ENCODE measurements around the gene KCNJ15.
A peak's percentile ranks its signal among the peaks of the same experiment; 100 is the strongest.

KCNJ15 gene

DNA sequence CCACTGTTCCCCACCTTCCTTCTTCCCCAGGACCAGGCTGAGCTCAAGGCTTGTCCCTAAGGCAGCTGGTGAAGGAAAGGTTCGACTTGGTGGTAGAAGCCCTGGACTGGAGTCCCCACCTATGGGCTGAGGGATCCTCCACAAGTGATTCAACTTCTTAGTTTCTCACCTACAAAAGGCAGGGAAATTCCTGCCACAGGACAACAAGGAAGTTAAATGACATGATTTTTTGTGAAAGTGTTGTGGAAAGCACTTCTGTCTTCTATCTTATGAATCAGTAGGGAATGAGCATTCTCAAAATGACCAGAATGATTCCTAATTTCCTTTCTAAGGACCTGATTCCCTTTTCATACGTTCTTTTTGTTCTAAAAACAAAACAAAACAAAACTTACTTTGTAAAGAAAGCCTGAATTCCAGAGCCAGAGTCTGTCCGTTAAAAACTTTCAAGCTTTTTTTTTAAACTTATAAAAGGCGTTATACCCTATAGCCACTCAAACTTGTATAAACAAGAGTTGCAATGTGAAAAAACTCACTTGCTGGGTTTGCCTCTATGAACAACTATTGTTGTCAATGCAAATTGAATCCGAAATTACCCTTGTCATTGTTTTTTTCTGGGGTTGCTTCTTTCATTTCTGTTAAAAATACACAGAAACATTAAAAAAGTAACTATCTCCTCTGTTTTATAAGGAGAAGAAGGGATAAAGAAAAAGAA lies 12.2 kb downstream of the KCNJ15 start:
- peak; percentile 49 for DNase-seq

DNA sequence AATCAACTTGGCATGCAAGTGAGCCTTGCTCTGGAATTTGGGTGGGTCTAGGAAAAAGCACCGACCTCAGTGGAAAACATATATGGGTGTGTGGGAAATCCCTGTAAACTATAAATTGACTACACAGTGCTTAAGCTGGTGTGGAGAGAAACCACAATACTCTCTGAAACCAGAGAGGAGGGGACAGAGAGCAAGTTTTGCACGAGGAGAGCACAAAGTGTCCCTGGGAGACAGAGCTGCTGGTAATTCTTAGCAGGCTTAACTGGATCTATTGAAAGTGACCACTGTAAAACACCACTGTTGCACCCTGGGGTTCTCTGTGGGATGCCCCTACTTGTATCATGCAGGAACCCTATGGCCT lies 12.8 kb downstream of the KCNJ15 start:
- no peak for DNase-seq

DNA sequence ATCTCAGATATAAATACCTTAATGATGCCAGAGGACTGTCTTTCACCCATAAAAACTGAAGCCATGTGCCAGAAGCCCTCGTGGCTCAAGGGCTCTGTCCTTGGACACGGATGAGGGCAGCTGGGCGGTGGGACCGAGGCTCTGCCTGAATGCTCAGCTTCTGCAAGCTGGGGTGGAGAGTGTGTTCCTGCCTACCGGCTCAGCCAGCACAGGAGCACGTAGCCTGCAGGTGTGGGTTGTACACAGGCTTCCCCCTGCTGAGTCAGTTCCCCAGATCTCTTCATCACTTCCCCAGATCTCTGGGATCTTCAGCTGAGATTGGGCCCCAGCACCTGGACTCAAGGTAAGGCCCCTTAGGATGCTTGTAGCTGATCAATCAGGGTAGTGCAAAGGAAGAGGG lies 15.4 kb downstream of the KCNJ15 start:
- DNase-seq: no peak

DNA sequence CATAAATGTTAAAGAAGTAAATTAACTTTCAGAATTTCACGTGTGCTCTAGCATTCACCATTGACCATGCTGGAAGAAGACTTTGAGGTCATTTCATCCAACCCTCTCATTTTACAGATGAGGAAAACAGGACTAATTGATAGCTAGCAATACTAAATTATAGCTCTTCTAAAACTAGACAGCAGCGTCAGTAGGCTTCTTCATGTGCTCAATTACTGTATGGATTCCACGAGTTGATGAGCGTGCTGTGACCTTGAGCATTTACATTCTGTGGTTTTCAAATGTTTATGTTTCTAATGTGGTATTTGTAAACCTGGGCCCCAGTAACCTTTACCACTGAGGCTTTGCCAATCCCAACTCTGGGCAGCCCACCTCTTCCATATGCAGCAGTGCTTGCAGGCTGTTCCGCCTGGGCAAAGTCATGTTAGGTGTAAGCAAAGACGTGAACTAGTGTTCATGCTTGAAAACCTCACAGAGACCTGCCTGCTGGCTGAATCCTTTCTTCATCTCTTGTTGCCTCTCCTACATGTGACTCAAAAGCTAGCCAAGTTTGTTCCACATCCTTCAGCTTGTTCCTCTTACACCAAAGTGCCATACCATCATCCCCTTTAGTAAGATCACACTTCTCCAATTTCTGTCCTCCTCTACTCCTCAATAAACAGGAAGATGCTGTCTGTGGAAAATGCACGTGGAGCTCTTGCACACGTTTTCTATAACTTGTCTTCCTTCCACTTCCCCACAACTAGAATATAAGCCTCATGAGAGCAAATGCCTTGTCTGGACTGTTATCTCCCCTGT lies 17.2 kb downstream of the KCNJ15 start:
- DNase-seq: peak; percentile 95

DNA sequence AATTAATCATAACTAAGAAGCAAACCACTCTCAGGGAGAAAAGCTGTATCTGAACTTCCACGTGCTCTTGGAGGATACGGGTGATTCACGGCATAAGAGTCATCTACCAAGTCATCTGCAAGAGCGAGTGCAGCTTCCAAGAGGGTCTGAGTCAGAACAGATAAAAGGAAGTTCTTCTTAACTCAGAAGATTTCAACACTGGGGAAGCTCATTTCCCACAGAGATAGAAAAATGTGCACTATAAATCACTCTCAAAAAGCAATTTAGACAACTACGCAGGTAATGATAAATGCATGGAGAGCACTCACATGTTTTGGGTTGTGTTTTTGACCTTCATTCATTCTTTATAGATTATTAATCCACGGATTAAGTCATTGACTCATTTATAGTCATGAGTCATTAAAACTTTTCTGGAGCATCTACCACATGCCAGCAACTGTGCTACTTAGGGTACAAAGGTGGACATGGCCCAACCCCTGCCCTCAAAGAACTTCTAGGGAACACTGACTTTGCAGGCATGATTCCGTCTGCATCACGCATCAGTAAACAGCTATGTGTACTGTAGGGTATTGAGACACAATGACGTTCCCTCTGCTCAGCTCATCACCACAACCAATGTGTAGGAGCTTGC lies 20.8 kb downstream of the KCNJ15 start:
- peak; percentile 98 for DNase-seq

DNA sequence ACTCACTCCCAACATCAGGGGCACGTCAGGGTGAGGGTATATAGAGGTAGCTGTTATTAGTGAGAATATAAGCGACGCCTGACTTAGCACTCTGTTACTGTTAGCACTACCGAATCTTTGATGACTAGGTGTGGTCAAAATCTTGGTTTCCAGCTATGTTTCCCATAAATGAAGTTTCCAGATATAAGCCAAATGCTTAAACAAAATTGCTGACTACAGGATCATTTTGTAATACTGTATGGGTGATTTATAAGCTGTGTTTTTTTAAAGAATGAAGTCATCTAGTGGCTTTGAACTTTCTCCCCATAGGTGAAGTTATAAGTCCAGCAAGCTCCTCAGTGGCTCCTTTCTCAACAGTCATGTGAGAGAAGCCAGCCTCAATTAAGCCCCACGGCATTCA lies 23.7 kb downstream of the KCNJ15 start:
- no peak for DNase-seq

DNA sequence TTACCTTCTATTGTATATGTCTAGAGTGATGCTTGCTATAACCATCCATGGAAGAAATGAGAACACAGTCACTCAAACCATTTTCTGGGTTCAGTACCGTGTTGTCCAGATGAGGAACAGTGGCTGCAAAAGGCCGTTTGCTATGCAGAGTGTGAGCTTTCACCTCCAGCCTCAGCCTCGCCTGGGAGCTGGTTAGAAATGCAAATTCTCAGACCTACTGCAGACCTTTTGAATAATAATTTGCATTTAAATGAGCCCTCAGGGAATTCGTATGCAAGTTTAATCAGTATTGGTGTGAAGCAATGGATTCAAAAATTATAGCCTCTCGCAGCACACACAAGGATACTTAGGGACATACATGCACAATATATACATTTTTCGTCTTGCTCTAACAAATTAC lies 24.1 kb downstream of the KCNJ15 start:
- DNase-seq: no peak

DNA sequence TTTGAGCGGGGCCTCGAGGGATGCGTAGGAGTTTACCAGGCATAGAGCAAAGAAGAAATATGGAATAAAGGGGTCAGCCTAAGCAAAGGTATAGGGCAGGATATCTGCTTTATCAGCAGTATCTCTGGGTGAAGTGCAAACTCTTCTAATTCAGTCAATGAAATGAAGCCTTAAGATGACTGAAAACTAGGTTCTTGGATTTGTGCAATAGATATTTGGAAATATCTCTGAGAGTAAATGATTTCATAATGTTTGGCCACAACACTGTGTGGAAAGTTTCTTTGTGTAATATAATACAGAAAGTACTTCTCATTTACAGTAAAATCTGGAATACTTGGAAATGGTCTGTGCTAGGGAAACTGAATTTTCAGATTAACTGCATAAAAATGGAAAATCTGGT lies 26.1 kb downstream of the KCNJ15 start:
- peak; percentile 95 for DNase-seq

DNA sequence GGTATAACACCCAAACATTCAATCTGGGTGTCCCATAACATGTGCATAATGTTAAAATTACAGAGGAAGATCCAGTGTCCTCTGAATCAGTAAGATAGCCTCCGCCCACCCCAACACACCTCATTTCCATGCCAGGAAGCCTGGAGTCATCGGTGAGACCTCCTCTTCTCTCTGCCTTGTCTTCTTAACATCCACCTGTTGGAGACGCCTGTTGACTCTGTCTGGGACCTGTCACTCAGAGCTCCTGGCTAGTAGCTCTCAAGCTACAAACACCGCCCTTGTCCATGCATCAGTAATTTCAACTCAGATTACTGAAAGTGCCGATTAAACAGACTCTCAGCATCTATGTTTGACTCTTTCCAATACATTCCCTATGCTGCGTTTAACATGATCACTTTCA lies 27.4 kb downstream of the KCNJ15 start:
- DNase-seq: no peak

DNA sequence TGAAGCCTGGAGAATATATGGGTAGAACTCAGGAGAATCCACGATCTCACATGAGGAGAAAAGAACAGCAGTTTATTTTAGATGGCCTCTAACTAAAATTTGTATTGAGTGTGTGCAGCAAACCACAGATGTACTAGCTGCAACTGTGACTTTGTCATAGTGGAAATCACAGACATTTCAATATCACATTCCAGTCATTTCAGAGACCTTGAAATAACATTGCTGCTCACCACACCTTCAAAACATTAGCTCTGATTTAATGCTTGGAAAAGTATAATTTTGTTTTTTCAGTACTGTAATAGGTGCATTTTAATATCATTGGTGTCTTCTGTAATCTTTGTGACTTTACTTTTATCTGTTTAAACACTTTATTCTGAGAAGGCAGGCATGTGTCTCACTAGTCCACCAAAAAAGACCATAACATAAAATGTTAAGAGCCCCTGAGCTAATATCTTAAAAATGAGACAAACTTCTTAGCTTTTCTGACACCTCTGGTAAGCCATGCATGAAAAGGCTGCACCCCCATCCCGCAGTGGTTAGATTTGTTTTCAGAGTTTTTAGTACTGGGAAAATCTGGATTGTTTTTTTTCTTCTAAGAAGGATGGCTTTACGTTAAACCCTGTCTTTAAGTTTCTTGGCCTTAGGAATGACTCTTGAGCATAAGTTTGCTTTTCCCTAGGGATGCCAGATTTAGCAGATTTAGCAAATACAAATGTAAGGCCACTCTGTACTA lies 30.1 kb downstream of the KCNJ15 start:
- no peak for DNase-seq

DNA sequence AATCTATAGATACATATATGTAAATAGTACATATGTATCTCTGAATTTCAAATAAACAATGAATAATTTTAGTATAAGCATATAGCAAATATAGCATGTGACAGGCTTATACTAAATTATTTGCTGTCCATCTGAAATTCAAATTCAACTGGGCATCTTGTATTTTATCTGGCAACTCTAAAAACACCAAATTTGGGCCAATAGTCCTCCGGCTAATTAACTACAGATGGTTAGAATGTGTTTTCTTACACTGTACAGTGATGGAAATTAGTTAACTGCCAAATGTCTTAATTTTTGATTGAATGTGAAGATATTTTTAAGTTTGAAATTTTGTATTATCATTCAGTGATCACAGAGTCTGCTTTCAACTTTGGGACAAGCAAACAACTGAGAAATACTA lies 30.7 kb downstream of the KCNJ15 start:
- no peak for DNase-seq

DNA sequence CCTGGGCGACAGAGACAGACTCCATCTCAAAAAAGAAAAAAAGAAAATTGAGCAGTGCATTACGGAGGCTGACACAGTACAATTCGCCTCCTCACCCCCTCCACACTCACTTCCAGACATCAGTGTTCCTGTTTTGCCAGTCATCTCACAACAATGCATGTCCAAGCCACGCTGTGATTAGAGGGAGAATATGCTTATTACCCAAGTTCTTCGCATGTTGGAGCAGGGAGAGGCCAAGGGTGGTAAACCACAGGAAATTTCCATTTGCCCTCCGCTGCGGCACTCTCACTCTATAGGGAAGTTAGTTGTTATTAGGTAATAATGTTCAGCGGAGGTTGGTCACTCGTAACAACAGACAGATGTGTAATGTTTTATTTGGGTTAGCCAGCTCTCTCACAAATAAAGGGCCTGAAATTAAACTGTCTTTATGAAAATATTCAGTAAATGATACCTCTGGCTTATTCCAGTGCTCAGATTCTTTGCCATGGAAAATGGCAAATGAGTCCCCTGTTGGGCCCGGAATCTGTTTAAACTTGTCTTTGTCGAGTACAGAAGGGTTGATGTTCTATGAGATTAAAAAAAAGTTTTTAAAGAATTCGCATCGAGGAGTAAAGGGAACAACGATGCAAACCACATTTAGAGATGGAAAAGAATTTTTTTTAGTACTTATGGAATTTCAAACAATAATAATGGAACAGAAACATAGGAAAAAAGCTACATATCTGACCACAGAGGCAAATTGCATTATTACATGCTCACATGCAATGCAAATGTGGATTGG lies 33.1 kb downstream of the KCNJ15 start:
- DNase-seq: peak; percentile 99

DNA sequence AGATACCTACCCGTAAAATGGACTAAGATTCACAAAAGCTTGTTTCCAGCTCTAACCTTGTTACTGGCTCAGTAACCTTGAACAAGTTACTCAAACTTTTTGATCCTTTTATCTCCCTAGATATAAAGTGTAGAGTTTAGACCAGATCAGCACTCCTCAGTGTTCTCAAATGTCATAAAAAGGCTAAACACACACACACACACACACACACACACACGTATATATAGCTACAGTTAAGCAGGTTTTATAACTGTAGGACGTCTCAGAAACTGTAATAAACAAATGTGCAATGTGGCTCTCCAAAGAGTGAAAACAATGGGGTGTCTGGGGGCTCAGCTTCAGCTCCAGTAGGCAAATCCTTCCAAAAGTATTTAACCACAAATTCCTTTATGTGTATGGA lies 34.0 kb downstream of the KCNJ15 start:
- no peak for DNase-seq

DNA sequence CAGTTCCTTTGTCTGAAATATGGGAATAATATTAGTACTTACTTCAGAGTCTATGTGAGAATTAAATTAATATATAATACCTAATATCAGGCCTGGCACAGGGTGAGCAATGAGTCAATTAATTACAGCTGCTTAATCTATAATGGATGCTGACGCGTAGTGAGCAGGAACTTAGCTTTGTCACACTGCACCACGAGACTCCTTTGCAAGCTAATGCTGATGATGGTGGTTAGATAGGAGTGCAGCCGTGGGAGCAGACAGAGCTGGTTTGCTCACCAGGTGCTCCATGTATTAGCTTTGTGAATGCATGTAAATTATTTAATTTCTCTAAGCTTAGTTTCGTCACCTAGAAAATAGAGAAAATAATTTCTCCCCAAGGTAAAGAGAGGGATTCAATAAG lies 35.1 kb downstream of the KCNJ15 start:
- DNase-seq: no peak

DNA sequence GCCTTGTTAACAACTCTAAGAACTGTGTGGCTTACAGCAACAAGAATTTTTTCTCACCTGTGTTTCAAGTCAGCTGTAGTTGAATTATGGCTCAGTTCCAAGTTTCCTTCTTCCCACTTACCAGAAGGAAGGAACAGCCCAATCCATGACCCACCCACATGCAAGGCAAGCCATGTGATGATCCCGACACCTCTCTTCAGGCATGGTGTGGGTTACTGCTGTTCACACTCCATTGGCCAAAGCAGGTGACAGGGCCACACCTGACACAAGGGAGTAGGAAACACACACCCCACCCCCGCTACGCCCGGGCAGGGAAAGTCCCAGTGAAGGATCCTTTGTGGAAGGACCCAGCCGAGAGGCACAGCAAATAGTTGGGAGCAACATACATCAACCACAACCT lies 36.3 kb downstream of the KCNJ15 start:
- no peak for DNase-seq

DNA sequence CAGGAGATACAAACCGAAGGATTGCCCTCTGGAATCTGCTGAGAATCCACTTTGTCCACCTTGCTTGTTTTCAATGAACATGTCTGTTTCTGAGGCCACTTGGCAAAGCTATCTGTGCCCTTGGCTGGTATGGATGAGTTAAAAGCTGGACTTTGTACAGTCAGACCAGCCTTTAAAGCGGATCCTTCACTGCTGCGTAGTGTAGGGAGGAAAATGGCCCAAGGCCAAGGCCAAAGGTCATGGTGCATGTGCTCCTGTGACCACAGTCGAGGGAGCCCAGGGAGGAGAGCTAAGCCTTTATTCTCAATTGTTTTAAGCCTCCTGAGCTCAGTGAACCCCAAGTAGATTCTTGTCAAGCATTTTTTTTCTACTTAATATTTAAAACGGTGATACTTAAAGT lies 37.0 kb downstream of the KCNJ15 start:
- DNase-seq: no peak

DNA sequence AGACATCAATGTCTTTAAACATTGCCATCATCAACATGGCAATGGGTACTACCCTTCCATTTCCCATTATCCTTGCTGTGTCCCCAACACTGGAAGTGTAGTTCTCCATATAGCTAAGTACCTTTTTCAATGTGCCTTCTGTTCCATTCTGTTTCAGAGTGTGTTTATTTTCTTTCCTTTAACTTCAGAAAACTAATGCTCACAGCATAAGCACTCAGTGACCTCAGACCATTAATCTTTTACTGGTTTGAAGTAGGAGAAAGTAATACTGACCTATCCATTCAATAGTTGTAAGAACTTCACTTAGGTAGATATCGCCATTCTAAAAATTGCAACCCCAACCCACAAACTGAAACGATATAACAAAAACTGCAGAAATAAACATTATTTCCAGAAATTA lies 37.8 kb downstream of the KCNJ15 start:
- no peak for DNase-seq

DNA sequence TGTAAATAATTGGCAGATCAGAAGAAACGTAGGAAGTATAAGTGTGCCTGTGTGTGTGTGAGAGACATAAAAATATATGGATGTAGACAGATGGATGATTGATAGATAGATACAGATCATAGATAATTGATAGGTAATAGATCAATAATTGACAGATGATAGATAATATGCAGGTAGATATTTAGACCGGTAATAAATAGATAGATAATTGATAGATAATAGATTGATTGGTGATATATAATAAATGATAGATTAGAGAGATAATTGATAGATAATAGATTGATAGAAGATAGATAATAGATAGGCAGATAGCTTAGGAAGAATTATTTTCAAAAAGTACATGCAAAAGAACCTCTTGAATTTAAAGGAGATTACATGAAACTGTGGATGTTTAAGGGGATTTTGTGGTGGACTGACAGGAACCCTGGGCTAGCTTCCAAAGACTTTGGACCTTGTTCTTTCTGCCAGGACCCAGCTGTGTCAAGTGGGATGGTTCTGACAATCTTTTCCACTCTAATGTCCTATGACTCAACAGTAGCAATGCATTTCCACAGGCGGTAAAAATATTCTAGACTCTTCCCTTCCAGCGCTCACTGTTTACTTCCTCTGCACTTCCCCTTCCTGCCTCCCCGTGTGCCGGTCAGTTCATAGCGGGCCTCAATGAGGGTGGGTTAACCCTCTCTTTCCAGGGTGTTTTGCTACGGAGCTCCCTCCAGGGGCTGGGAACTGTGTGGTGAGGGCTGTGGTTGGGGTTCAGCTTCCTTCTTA lies 39.4 kb downstream of the KCNJ15 start:
- DNase-seq: peak; percentile 42

DNA sequence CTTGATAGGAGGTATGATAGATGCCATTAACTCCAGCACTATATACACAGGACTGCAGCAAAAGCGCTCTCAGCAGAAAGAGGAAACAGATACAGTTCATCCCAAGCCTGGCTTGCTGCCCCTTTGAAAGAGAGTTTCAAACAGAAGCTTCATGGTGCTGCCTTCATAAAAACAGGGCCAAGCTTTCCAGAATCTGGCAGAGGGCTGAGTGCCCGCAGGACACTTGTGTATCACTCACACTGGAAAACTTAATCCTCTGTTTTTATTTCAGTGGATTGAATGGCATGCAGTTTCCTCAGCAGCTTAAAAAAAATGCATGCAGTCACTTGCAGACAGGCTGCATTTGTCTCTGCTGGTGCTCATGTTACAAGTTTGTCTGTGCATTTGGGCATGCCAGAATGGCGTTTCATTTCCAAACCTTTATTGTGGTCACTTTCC lies 40.4 kb downstream of the KCNJ15 start:
- DNase-seq: no peak

DNA sequence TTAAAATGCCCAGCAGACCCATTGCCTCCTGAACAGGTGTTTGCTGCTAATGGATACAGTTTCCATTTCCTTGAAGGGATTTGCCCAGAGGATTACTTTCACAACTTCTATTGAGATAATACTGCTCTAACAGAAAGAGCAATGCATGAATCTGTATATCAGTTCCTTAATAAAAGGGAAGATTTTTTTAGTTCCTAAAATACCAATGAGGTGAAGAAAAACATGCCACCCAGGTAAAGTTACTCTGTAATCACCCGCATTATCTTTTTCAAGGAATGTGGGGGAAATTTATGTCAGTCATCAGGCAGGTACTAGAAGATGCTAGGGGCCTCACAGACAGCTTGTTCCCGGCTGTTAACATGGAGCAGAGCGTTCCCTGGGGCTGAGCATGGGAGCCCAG lies 41.1 kb downstream of the KCNJ15 start:
- no peak for DNase-seq

DNA sequence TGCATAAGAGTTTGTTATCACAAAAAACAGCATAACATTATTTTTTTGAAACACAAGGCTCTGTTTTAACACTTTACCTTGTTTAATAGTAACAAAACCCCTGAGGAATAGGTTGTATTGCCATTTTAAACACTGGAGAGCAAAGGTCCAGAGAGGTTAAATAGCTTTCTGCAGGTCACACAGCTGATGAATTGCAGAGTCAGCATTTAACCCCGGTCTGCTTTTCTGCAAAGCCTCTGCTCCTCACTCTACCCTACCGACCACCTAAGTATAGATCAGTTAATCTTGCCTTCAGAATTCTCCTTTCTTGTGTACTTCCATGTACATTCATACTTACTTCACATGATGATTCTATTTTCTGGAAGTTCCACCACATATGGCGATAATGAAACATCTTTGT lies 42.0 kb downstream of the KCNJ15 start:
- DNase-seq: no peak

DNA sequence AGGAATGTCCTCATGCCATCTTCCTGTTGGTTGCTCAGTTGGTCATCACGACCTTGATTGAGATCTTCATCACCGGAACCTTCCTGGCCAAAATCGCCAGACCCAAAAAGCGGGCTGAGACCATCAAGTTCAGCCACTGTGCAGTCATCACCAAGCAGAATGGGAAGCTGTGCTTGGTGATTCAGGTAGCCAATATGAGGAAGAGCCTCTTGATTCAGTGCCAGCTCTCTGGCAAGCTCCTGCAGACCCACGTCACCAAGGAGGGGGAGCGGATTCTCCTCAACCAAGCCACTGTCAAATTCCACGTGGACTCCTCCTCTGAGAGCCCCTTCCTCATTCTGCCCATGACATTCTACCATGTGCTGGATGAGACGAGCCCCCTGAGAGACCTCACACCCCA lies 42.9 kb downstream of the KCNJ15 start:
- DNase-seq: peak; percentile 34
